PC-3 (cell line): ENCODE results near the gene OR11L1. TPM values are rescaled to one million over a fixed set of nuclear protein-coding genes. Genes with fewer than 3 reads are reported as not detected.
A peak's percentile ranks its signal among the peaks of the same experiment; 100 is the strongest.

ENCODE experiments used
- ATAC-seq: fragments of 200-7000 bp; cut with Tn5 transposase; 2 replicates; pipeline ENCODE4 v1.9.1; 2020; ENCODE audit warnings: mild to moderate bottlenecking, moderate library complexity
- Bru-seq: library from RNA; stranded (reverse); fragments of 400-500 nt; gene quantifications from one replicate; lab custom pipeline; 2021; lab: Mats Ljungman, UMichigan
- BruChase-seq, 2 experiments: library from RNA; stranded (reverse); fragments of 400-500 nt; gene quantifications; one replicate each; lab custom pipeline; 2021; lab: Mats Ljungman, UMichigan
- BruUV-seq: library from RNA; stranded (reverse); fragments of 400-500 nt; replicated peaks from 2 replicates; lab custom pipeline; 2021; lab: Mats Ljungman, UMichigan
- CTCF ChIA-PET: fragments of 300-600 bp; sonication (Branson Sonifier 250); formaldehyde crosslinking; loops from one replicate; lab custom pipeline; 2022; ENCODE audit warnings: antibody characterized with exemption; lab: Charles Lee
- POLR2A ChIA-PET: fragments of 300-600 bp; sonication (Branson Sonifier 250); formaldehyde crosslinking; loops from one replicate; lab custom pipeline; 2022; ENCODE audit warnings: antibody characterized with exemption; ENCODE audit not compliant: unreplicated experiment; lab: Charles Lee
- DNase-seq: peaks from one replicate; pipeline ENCODE4 v3.0.0-alpha.2; 2015
- H2AFZ ChIP-seq: fragments of 300-600 bp; sonication (generic); 2 replicates; pipeline ENCODE4 v1.6.0; 2016; ENCODE audit warnings: antibody characterized with exemption, low read length
- H3F3A ChIP-seq: fragments of 300-600 bp; sonication (generic); one replicate; pipeline ENCODE4 v1.6.0; 2017; ENCODE audit warnings: antibody characterized with exemption, low read length, control low read depth, mild to moderate bottlenecking; ENCODE audit not compliant: unreplicated experiment
- H3K27ac ChIP-seq: fragments of 300-600 bp; sonication (generic); 2 replicates; pipeline ENCODE4 v1.5.1; 2016; ENCODE audit warnings: mild to moderate bottlenecking, low read length
- H3K27me3 ChIP-seq: fragments of 300-600 bp; sonication (generic); 2 replicates; pipeline ENCODE4 v1.6.1; 2016; ENCODE audit warnings: low read length, mixed read lengths
- H3K36me3 ChIP-seq: fragments of 300-600 bp; sonication (generic); 2 replicates; pipeline ENCODE4 v1.6.1; 2016; ENCODE audit warnings: low read depth, mixed run types, low read length, mixed read lengths
- H3K4me1 ChIP-seq: fragments of 300-600 bp; sonication (generic); 2 replicates; pipeline ENCODE4 v1.5.1; 2016; ENCODE audit warnings: low read length; ENCODE audit not compliant: insufficient read depth
- H3K4me2 ChIP-seq: fragments of 300-600 bp; sonication (generic); 2 replicates; pipeline ENCODE4 v1.6.0; 2016; ENCODE audit warnings: low read length
- H3K4me3 ChIP-seq: fragments of 300-600 bp; sonication (generic); 2 replicates; pipeline ENCODE4 v1.5.1; 2016; ENCODE audit warnings: mild to moderate bottlenecking, low read length, mixed read lengths
- H3K79me2 ChIP-seq: fragments of 300-600 bp; sonication (generic); 2 replicates; pipeline ENCODE4 v1.6.1; 2017; ENCODE audit warnings: low read length, mixed read lengths
- H3K9ac ChIP-seq: fragments of 300-600 bp; sonication (generic); 2 replicates; pipeline ENCODE4 v1.6.0; 2016; ENCODE audit warnings: mild to moderate bottlenecking, low read length
- H3K9me2 ChIP-seq: fragments of 300-600 bp; sonication (generic); replicated peaks from 2 replicates; pipeline ENCODE4 v1.6.1; 2016; ENCODE audit warnings: mixed run types, low read length, mixed read lengths
- H3K9me3 ChIP-seq: fragments of 300-600 bp; sonication (generic); 2 replicates; pipeline ENCODE4 v1.6.1; 2016; ENCODE audit warnings: low read length, mixed read lengths
- H4K20me1 ChIP-seq: fragments of 300-600 bp; sonication (generic); 2 replicates; pipeline ENCODE4 v1.6.1; 2016; ENCODE audit warnings: low read length, mixed read lengths
- CTCF ChIP-seq: fragments of 300-600 bp; sonication (generic); conservative IDR thresholded peaks from 2 replicates; pipeline ENCODE4 v1.5.1; 2017; ENCODE audit warnings: antibody characterized with exemption, low read depth, mild to moderate bottlenecking, low read length
- EZH2 ChIP-seq: fragments of 300-600 bp; sonication (generic); IDR thresholded peaks from one replicate; pipeline ENCODE4 v1.6.1; 2017; ENCODE audit warnings: antibody characterized with exemption, mild to moderate bottlenecking, low read length; ENCODE audit not compliant: unreplicated experiment
- EZH2phosphoT487 ChIP-seq: fragments of 300-600 bp; sonication (generic); IDR thresholded peaks from 2 replicates; pipeline ENCODE4 v1.6.1; 2018; ENCODE audit warnings: mild to moderate bottlenecking, antibody characterized with exemption, low read length, borderline replicate concordance
- intact Hi-C: fragments of 100-400 bp; cut with micrococcal nuclease; formaldehyde crosslinking; loops from 2 replicates; pipeline ENCODE4 v1.9.0; 2023
- long read RNA-seq: library from polyadenylated mRNA; unstranded; transcript quantifications from one replicate; pipeline ENCODE4 v2.0.0, GENCODE V29; 2021; ENCODE audit not compliant: unreplicated experiment
- total RNA-seq: library from RNA; depleted of rRNA; stranded (reverse); fragments of >200 nt; gene quantifications from 2 replicates; pipeline ENCODE4 v1.2.3, GENCODE V29; 2014; rRNA removed

OR11L1 gene
- not detected in 2 replicates for total RNA-seq
- Bru-seq, nascent RNA, result not detected
- BruChase-seq, experiment 1, labeled RNA remaining after a 6-hour chase, result not detected
- percentile 14 among the genes with signal in this experiment for BruChase-seq, experiment 2, labeled RNA remaining after a 2-hour chase
- long read RNA-seq, result 0 reads

- Histone ChIP-seq H3K79me2 (no peaks in the 10 kb centered on the region), H3K4me2 (no peak within 1 kb of the TSS), H3K9ac (no peak within 1 kb of the TSS), H2AFZ (no peak within 1 kb of the TSS), H3K9me2 (no peaks in the 10 kb centered on the region), H3K9me3 (no peaks in the 10 kb centered on the region), H3F3A (no peaks in the 10 kb centered on the region), H3K36me3 (no peaks in the 10 kb centered on the region), H3K27me3 (no peaks in the 10 kb centered on the region), H3K27ac (no peak within 1 kb of the TSS), H4K20me1 (no peaks in the 10 kb centered on the region), H3K4me3 (no peak within 1 kb of the TSS), H3K4me1 (no peaks in the 10 kb centered on the region)
- no peak for ATAC-seq
- no peak for TF ChIP-seq EZH2phosphoT487
- TF ChIP-seq EZH2, result no peak
- TF ChIP-seq CTCF, result no peak
- CTCF ChIA-PET, result no interaction called here
- no TSS peak for BruUV-seq
- intact Hi-C loops, result no loop called here
- POLR2A ChIA-PET, result interaction anchor here (0.6 kb wide), 1 partner anchor 100 kb away, joined by 3 read pairs; no protein-coding TSS in a partner anchor
- DNase-seq, result no peak
Measured at GRCh38 chr1:247841796-247842195, at the start of gene OR11L1. Gene OR11L1 (minus strand): TSS chr1:247841896. CDS start chr1:247841896, 0 bp downstream.

GRCh38 chr1:247884797-247885413 is 43.2 kb upstream of the OR11L1 start:
- no TSS peak for BruUV-seq
- Histone ChIP-seq H4K20me1 (no peaks in the 10 kb centered on the region), H3K4me3 (no peak overlapping the region), H3K9me3 (no peaks in the 10 kb centered on the region), H3K9ac (no peak overlapping the region), H3F3A (no peaks in the 10 kb centered on the region), H3K9me2 (no peaks in the 10 kb centered on the region), H3K4me2 (no peak overlapping the region), H3K27ac (no peak overlapping the region), H3K4me1 (peaks cover 9% of the 10 kb centered on the region; the same call in 1 of the 2 replicates), H3K27me3 (no peaks in the 10 kb centered on the region), H3K79me2 (no peaks in the 10 kb centered on the region), H2AFZ (no peak overlapping the region), H3K36me3 (no peaks in the 10 kb centered on the region)
- DNase-seq (peak; percentile 64), ATAC-seq (peak; percentile 88)
- TF ChIP-seq CTCF (no peak), EZH2phosphoT487 (no peak), EZH2 (no peak)
- intact Hi-C loops, result no loop called here
- POLR2A ChIA-PET, result interaction anchor here (0.7 kb wide), 1 partner anchor 29 kb away, joined by 4 read pairs; no protein-coding TSS in a partner anchor
- CTCF ChIA-PET, result interaction anchor here (0.7 kb wide), 1 partner anchor 14 kb away, joined by 4 read pairs; no protein-coding TSS in a partner anchor

- no peaks in the 10 kb centered on the region for H3K9me3 ChIP-seq
- no TSS peak for BruUV-seq
- no peak overlapping the region for H3K27ac ChIP-seq
- no peaks in the 10 kb centered on the region for H3F3A ChIP-seq
- no peaks in the 10 kb centered on the region for H3K79me2 ChIP-seq
- ATAC-seq, result no peak
- no peak overlapping the region for H3K9ac ChIP-seq
- no peak for DNase-seq
- no peaks in the 10 kb centered on the region for H3K36me3 ChIP-seq
- no peaks in the 10 kb centered on the region for H4K20me1 ChIP-seq
- no peak overlapping the region for H2AFZ ChIP-seq
- H3K4me3 ChIP-seq, result no peak overlapping the region
- H3K9me2 ChIP-seq, result no peaks in the 10 kb centered on the region
- H3K27me3 ChIP-seq, result no peaks in the 10 kb centered on the region
- H3K4me1 ChIP-seq, result peaks cover 9% of the 10 kb centered on the region; the same call in 1 of the 2 replicates
- no peak for TF ChIP-seq CTCF
- TF ChIP-seq EZH2, result no peak
- TF ChIP-seq EZH2phosphoT487, result no peak
- ChIA-PET CTCF (no interaction called here), POLR2A (no interaction called here)
- intact Hi-C loops, result no loop called here
- H3K4me2 ChIP-seq, result no peak overlapping the region
Measured at GRCh38 chr1:247883346-247883745, 41.6 kb upstream of the OR11L1 start.
